GM19043 (cell line): ENCODE data around the gene AVPI1.
A peak's percentile ranks its signal among the peaks of the same experiment; 100 is the strongest.

ENCODE experiments used
- ATAC-seq: cut with Tn5 transposase; IDR thresholded peaks from one replicate; pipeline ENCODE4 v1.9.1; 2021; ENCODE audit warnings: low read depth; ENCODE audit not compliant: unreplicated experiment

AVPI1 gene

GRCh38 chr10:97686962-97687784 is at the start of gene AVPI1:
Gene AVPI1 (minus strand): TSS chr10:97687241. CDS start chr10:97679905, 7,336 bp downstream.
- ATAC-seq: peak; percentile 89

- ATAC-seq: peak; percentile 20
Measured at GRCh38 chr10:97736403-97736901, 49.4 kb upstream of the AVPI1 start.

- ATAC-seq: no peak
Measured at GRCh38 chr10:97734021-97734420, 47.0 kb upstream of the AVPI1 start.

GRCh38 chr10:97733256-97733655 is 46.2 kb upstream of the AVPI1 start:
- no peak for ATAC-seq

- ATAC-seq: no peak
Measured at GRCh38 chr10:97732052-97732359, 45.0 kb upstream of the AVPI1 start.

- no peak for ATAC-seq
Measured at GRCh38 chr10:97731346-97732051, 44.5 kb upstream of the AVPI1 start.

GRCh38 chr10:97729014-97729413 is 42.0 kb upstream of the AVPI1 start:
- ATAC-seq: no peak

GRCh38 chr10:97726636-97727178 is 39.7 kb upstream of the AVPI1 start:
- ATAC-seq: no peak

- no peak for ATAC-seq
Measured at GRCh38 chr10:97724341-97724941, 37.4 kb upstream of the AVPI1 start.

GRCh38 chr10:97723001-97723400 is 36.0 kb upstream of the AVPI1 start:
- ATAC-seq: no peak

GRCh38 chr10:97721871-97722780 is 35.1 kb upstream of the AVPI1 start:
- no peak for ATAC-seq

- no peak for ATAC-seq
Measured at GRCh38 chr10:97719602-97720001, 32.6 kb upstream of the AVPI1 start.

GRCh38 chr10:97718659-97719142 is 31.7 kb upstream of the AVPI1 start:
- ATAC-seq: no peak

- no peak for ATAC-seq
Measured at GRCh38 chr10:97718178-97718577, 31.1 kb upstream of the AVPI1 start.

GRCh38 chr10:97717627-97718026 is 30.6 kb upstream of the AVPI1 start:
- ATAC-seq: no peak

GRCh38 chr10:97715259-97715874 is 28.3 kb upstream of the AVPI1 start:
- no peak for ATAC-seq

- peak; percentile 38 for ATAC-seq
Measured at GRCh38 chr10:97714401-97715258, 27.6 kb upstream of the AVPI1 start.

- ATAC-seq: peak; percentile 69
Measured at GRCh38 chr10:97713826-97714400, 26.9 kb upstream of the AVPI1 start.
